ENCODE measurements around the gene LRRC25. TPM values are rescaled to one million over a fixed set of nuclear protein-coding genes. Genes with fewer than 3 reads are reported as not detected.
"Not testable (repeated sequence)": the region's sequence is repeated elsewhere in the genome, so short reads cannot be mapped to it uniquely, and the experiment has no call there.

LRRC25 gene
- total and polyA plus RNA-seq, 2 experiments from 2014 or later = not detected

- DNase-seq = no peak
- WGBS, 2 experiments (ENCODE audit: low coverage in 1 of 2, low lambda C conversion rate in 2 of 2, missing lambda C conversion rate in 2 of 2) = 61 to 65% methylated on average over 15 to 16 of the region's 16 CpGs
- Histone ChIP-seq H3K4me2 (ENCODE audit: unreplicated experiment) (no peak overlapping the region), H4K20me1 (ENCODE audit: insufficient read depth) (no peaks in the 10 kb centered on the region), H2AFZ (no peak overlapping the region), H3K9me2 (ENCODE audit: insufficient read depth) (no peaks in the 10 kb centered on the region), H3F3A (ENCODE audit: insufficient read depth) (peaks cover 16% of the 10 kb centered on the region), H3K9me3 (ENCODE audit: low read depth) (no peaks in the 10 kb centered on the region), H3K4me3 (no peak overlapping the region), H3K36me3 (ENCODE audit: low read depth) (no peaks in the 10 kb centered on the region), H3K79me2 (ENCODE audit: insufficient read depth) (no peaks in the 10 kb centered on the region), H3K9ac (no peak overlapping the region), H3K27me3 (replicated peaks; ENCODE audit: insufficient read depth) (no peaks in the 10 kb centered on the region), H3K27ac (no peak overlapping the region), H3K4me1 (ENCODE audit: insufficient read depth) (peaks cover 33% of the 10 kb centered on the region)
- TF ChIP-seq EZH2 (IDR thresholded peaks at IDR 0.05; ENCODE audit: insufficient read depth, poor library complexity, severe bottlenecking) = no peak
- no peak for TF ChIP-seq EZH2phosphoT487 (IDR thresholded peaks at IDR 0.05; ENCODE audit: insufficient read depth, low read depth)
- in situ Hi-C loops (cut with MboI) = no loop called here
These were observed 15.3 kb upstream of the LRRC25 start for GRCh38 chr19:18412610-18413239.

- in situ Hi-C loops (cut with MboI) = no loop called here
These were observed 10.6 kb upstream of the LRRC25 start for GRCh38 chr19:18408053-18408476.

GRCh38 chr19:18406749-18407148 lies 9.3 kb upstream of the LRRC25 start:
- H2AFZ ChIP-seq = no peak overlapping the region
- no peak overlapping the region for H3K4me2 ChIP-seq (ENCODE audit: unreplicated experiment)
- H3K9me2 ChIP-seq (ENCODE audit: insufficient read depth) = no peaks in the 10 kb centered on the region
- no peaks in the 10 kb centered on the region for H3K79me2 ChIP-seq (ENCODE audit: insufficient read depth)
- no peak for TF ChIP-seq EZH2 (IDR thresholded peaks at IDR 0.05; ENCODE audit: insufficient read depth, poor library complexity, severe bottlenecking)
- no peak for TF ChIP-seq EZH2phosphoT487 (IDR thresholded peaks at IDR 0.05; ENCODE audit: insufficient read depth, low read depth)
- H4K20me1 ChIP-seq (ENCODE audit: insufficient read depth) = no peaks in the 10 kb centered on the region
- H3K4me1 ChIP-seq (ENCODE audit: insufficient read depth) = peaks cover 6% of the 10 kb centered on the region; the same call in 1 of the 2 replicates
- H3K36me3 ChIP-seq (ENCODE audit: low read depth) = no peaks in the 10 kb centered on the region
- no peaks in the 10 kb centered on the region for H3K27me3 ChIP-seq (replicated peaks; ENCODE audit: insufficient read depth)
- in situ Hi-C loops (cut with MboI) = no loop called here
- no peak overlapping the region for H3K9ac ChIP-seq
- H3K4me3 ChIP-seq = no peak overlapping the region
- WGBS, 2 experiments (ENCODE audit: low coverage in 1 of 2, low lambda C conversion rate in 2 of 2, missing lambda C conversion rate in 2 of 2) = 88 to 91% methylated on average over 9 of the region's 9 CpGs
- no peak overlapping the region for H3K27ac ChIP-seq
- H3K9me3 ChIP-seq (ENCODE audit: low read depth) = no peaks in the 10 kb centered on the region
- DNase-seq = no peak
- no peaks in the 10 kb centered on the region for H3F3A ChIP-seq (ENCODE audit: insufficient read depth)

More at GRCh38 chr19:18408053-18408476, 10.6 kb upstream of the LRRC25 start:
- Histone ChIP-seq H3K4me1 (ENCODE audit: insufficient read depth) (peaks cover 6% of the 10 kb centered on the region; the same call in 1 of the 2 replicates), H3K4me3 (no peak overlapping the region), H3K4me2 (ENCODE audit: unreplicated experiment) (no peak overlapping the region), H4K20me1 (ENCODE audit: insufficient read depth) (no peaks in the 10 kb centered on the region), H3K9me2 (ENCODE audit: insufficient read depth) (no peaks in the 10 kb centered on the region), H3K9ac (no peak overlapping the region), H3K27ac (no peak overlapping the region), H3K36me3 (ENCODE audit: low read depth) (no peaks in the 10 kb centered on the region), H3K79me2 (ENCODE audit: insufficient read depth) (no peaks in the 10 kb centered on the region), H3K27me3 (replicated peaks; ENCODE audit: insufficient read depth) (no peaks in the 10 kb centered on the region), H2AFZ (no peak overlapping the region; the same call in 1 of the 2 replicates), H3K9me3 (ENCODE audit: low read depth) (no peaks in the 10 kb centered on the region), H3F3A (ENCODE audit: insufficient read depth) (no peaks in the 10 kb centered on the region)
- WGBS, 2 experiments (ENCODE audit: low coverage in 1 of 2, low lambda C conversion rate in 2 of 2, missing lambda C conversion rate in 2 of 2) = 43 to 45% methylated on average over 10 of the region's 10 CpGs
- TF ChIP-seq EZH2 (IDR thresholded peaks at IDR 0.05; ENCODE audit: insufficient read depth, poor library complexity, severe bottlenecking) (no peak), EZH2phosphoT487 (IDR thresholded peaks at IDR 0.05; ENCODE audit: insufficient read depth, low read depth) (no peak)
- DNase-seq = no peak

- H3F3A ChIP-seq (ENCODE audit: insufficient read depth); H3K4me3 ChIP-seq; H3K36me3 ChIP-seq (ENCODE audit: low read depth); H3K4me1 ChIP-seq (ENCODE audit: insufficient read depth); H3K9me2 ChIP-seq (ENCODE audit: insufficient read depth); H3K4me2 ChIP-seq (ENCODE audit: unreplicated experiment); H3K27me3 ChIP-seq (replicated peaks; ENCODE audit: insufficient read depth); H3K79me2 ChIP-seq (ENCODE audit: insufficient read depth); H2AFZ ChIP-seq; in situ Hi-C loops (cut with MboI); H3K27ac ChIP-seq; DNase-seq; H3K9ac ChIP-seq; H4K20me1 ChIP-seq (ENCODE audit: insufficient read depth); H3K9me3 ChIP-seq (ENCODE audit: low read depth): not testable (repeated sequence)
- 92 to 93% methylated on average over 11 of the region's 11 CpGs for WGBS, 2 experiments (ENCODE audit: low coverage in 1 of 2, low lambda C conversion rate in 2 of 2, missing lambda C conversion rate in 2 of 2)
These were observed 8.3 kb upstream of the LRRC25 start for GRCh38 chr19:18405754-18406153.

GRCh38 chr19:18402455-18403248 lies 5.2 kb upstream of the LRRC25 start:
- not testable (repeated sequence) for H3K4me1 ChIP-seq (ENCODE audit: insufficient read depth); H3K9me3 ChIP-seq (ENCODE audit: low read depth); H2AFZ ChIP-seq; H3K4me2 ChIP-seq (ENCODE audit: unreplicated experiment); H3K9me2 ChIP-seq (ENCODE audit: insufficient read depth); H3K79me2 ChIP-seq (ENCODE audit: insufficient read depth); DNase-seq; H3K27ac ChIP-seq; H3K36me3 ChIP-seq (ENCODE audit: low read depth); H3K4me3 ChIP-seq; H3K9ac ChIP-seq; H3K27me3 ChIP-seq (replicated peaks; ENCODE audit: insufficient read depth); H4K20me1 ChIP-seq (ENCODE audit: insufficient read depth)
- in situ Hi-C loops (cut with MboI) = loop anchor here (5.0 kb wide), 1 partner anchor 50 kb away; no protein-coding TSS in a partner anchor
- peaks cover 13% of the 10 kb centered on the region for H3F3A ChIP-seq (ENCODE audit: insufficient read depth)
- WGBS, 2 experiments (ENCODE audit: low coverage in 1 of 2, low lambda C conversion rate in 2 of 2, missing lambda C conversion rate in 2 of 2) = 76 to 77% methylated on average over 18 of the region's 18 CpGs

All from GM23248 (cell line).